Right lobe of liver (tissue), 6 donors: Measurements from ENCODE around the gene PCDHGA5. TPM values are rescaled to one million over a fixed set of nuclear protein-coding genes. Genes with fewer than 3 reads are reported as not detected.

Experiments used
- ATAC-seq, 4 donors: fragments of 200-7000 bp; cut with Tn5 transposase; one replicate each; pipeline ENCODE4 v1.9.1; 2020; ENCODE audit warnings: mild to moderate bottlenecking in 4 of 4, moderate library complexity in 4 of 4
- DNase-seq, 3 donors: peaks; one replicate each; pipeline ENCODE4 v3.0.0-alpha.2; 2020
- H3K27ac ChIP-seq, 3 donors: fragments of 200-600 bp; one replicate each; pipeline ENCODE4 v1.8.0; 2022
- H3K27me3 ChIP-seq, 2 donors: fragments of 200-600 bp; one replicate each; pipeline ENCODE4 v1.8.0; 2022
- H3K36me3 ChIP-seq, 4 donors: fragments of 200-600 bp; sonication (generic) in 1 of 4; one replicate each; pipeline versions ENCODE4 v1.5.1 to v1.8.0; 2017 to 2022; ENCODE audit warnings: control low read depth in 1 of 4
- H3K4me1 ChIP-seq, 4 donors: fragments of 200-600 bp; sonication (generic) in 1 of 4; one replicate each; pipeline versions ENCODE4 v1.5.1 to v1.8.0; 2017 to 2022; ENCODE audit warnings: control low read depth in 1 of 4
- H3K4me3 ChIP-seq, 3 donors: fragments of 200-600 bp; one replicate each; pipeline ENCODE4 v1.8.0; 2022
- H3K9me3 ChIP-seq, 4 donors: fragments of 200-600 bp; sonication (generic) in 1 of 4; one replicate each; pipeline versions ENCODE4 v1.5.1 to v1.8.0; 2017 to 2022; ENCODE audit warnings: control low read depth in 1 of 4
- CTCF ChIP-seq, 4 donors: fragments of 200-600 bp in 3 of 4; fragments of 450-650 bp in 1 of 4; IDR thresholded peaks; one replicate each; pipeline versions ENCODE4 v1.5.1 to v1.8.0; 2016 to 2022; ENCODE audit warnings: antibody characterized with exemption in 4 of 4, mild to moderate bottlenecking in 2 of 4
- POLR2A ChIP-seq: fragments of 450-650 bp; IDR thresholded peaks from one replicate; pipeline ENCODE4 v1.6.1; 2017; ENCODE audit warnings: antibody characterized with exemption, mild to moderate bottlenecking
- WGBS: methylation state at CpG from one replicate; pipeline ENCODE4 v1.1.6; 2018; ENCODE audit warnings: low coverage, low lambda C conversion rate; ENCODE audit not compliant: insufficient coverage; ENCODE audit errors: missing lambda C conversion rate; 5-methylcytosine and 5-hydroxymethylcytosine counted together
- intact Hi-C, 2 donors: fragments of 100-400 bp; cut with DNase I; formaldehyde crosslinking; loops; one replicate each; pipeline versions ENCODE4 v1.11.2 to v1.14.1; 2022
- total RNA-seq, 6 experiments: library from RNA; depleted of rRNA in 2 of 6; stranded (reverse); fragments of >200 nt in 2 of 6; fragmentation: NEBNext Ultra II Directional in 3 of 6; extraction: Animal tissue kit (Norgen Biotek cat#: 25700) in 3 of 6; gene quantifications; one replicate each; pipeline versions ENCODE4 v1.1.0 to v1.2.4, GENCODE V29; 2016 to 2023
- donor health status: DM: no; HTN: yes; CAD: no.
- donor health status: DM: no; HTN: no; CAD: no.
- donor health status: DM: no; HTN: no; CAD: no.
- donor health status: DM: no; HTN: yes; CAD: no.
- donor health status: DM: no; HTN: yes; CAD: no.

Gene PCDHGA5
- total RNA-seq, 6 experiments from 2014 or later: 0.32 to 1.2 (median 0.57) TPM

DNA sequence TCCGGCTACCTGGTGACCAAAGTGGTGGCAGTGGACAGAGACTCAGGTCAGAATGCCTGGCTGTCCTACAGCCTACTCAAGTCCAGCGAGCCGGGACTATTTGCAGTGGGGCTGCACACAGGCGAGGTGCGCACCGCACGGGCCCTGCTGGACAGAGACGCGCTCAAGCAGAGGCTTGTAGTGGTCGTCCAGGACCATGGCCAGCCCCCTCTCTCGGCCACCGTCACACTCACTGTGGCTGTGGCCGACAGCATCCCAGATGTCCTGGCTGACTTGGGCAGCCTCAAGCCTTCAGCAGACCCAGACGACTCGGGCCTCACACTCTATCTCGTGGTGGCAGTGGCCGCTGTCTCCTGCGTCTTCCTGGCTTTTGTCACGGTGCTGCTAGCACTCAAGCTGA is 7.0 kb upstream of the PCDHGA5 start:
- H3K9me3 ChIP-seq: peaks cover 0 to 3% (median 0%) of the 10 kb centered on the region in 4 donors
- no peak for TF ChIP-seq CTCF (IDR thresholded peaks at IDR 0.05)
- TF ChIP-seq POLR2A: no peak
- H3K27me3 ChIP-seq: peaks cover 0 to 3% of the 10 kb centered on the region in 2 donors
- H3K4me1 ChIP-seq: no peaks in the 10 kb centered on the region
- intact Hi-C loops: no loop called here
- WGBS: 21% methylated on average over 5 of the region's 19 CpGs
- no peaks in the 10 kb centered on the region for H3K36me3 ChIP-seq
- no peak overlapping the region for H3K4me3 ChIP-seq
- DNase-seq (no peak), ATAC-seq (no peak)
- H3K27ac ChIP-seq: no peak overlapping the region

GRCh38 chr5:141359790-141360426 is 4.1 kb upstream of the PCDHGA5 start, which contains the start of gene PCDHGB2:
Gene PCDHGB2 (plus strand): TSS chr5:141359994. CDS start chr5:141360136, 142 bp downstream.
- DNase-seq (no peak), ATAC-seq (peak in 3 of 4 donors; percentile 22 to 40 (median 31))
- H3K4me1 ChIP-seq: no peaks in the 10 kb centered on the region
- TF ChIP-seq CTCF (IDR thresholded peaks at IDR 0.05): peak in 2 of 4 donors; percentile 6 to 29
- no peak for TF ChIP-seq POLR2A
- no peak within 1 kb of the TSS for H3K27ac ChIP-seq
- 24% methylated on average over 24 of the region's 24 CpGs for WGBS
- intact Hi-C loops: no loop called here
- H3K36me3 ChIP-seq: no peaks in the 10 kb centered on the region
- no peak within 1 kb of the TSS for H3K4me3 ChIP-seq
- peaks cover 0 to 3% (median under 1%) of the 10 kb centered on the region in 4 donors for H3K9me3 ChIP-seq
- peaks cover 0 to 3% of the 10 kb centered on the region in 2 donors for H3K27me3 ChIP-seq

DNA sequence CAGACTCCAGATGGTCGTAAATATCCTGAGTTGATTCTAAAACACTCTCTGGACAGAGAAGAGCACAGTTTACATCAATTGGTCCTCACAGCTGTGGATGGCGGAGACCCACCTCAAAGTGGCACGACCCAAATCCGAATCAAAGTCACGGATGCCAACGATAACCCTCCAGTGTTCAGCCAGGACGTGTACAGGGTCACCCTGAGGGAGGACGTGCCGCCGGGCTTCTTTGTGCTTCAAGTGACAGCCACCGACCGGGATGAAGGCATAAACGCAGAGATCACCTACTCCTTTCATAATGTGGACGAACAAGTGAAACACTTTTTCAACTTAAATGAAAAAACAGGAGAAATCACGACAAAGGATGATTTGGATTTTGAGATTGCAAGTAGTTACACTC is 3.3 kb upstream of the PCDHGA5 start:
- Histone ChIP-seq H3K27me3 (peaks cover 0 to 3% of the 10 kb centered on the region in 2 donors), H3K36me3 (no peaks in the 10 kb centered on the region), H3K4me3 (no peak overlapping the region), H3K27ac (no peak overlapping the region), H3K9me3 (peaks cover 0 to 3% (median under 1%) of the 10 kb centered on the region in 4 donors), H3K4me1 (no peaks in the 10 kb centered on the region)
- no peak for DNase-seq
- 33% methylated on average over 14 of the region's 15 CpGs for WGBS
- intact Hi-C loops: no loop called here
- TF ChIP-seq CTCF (IDR thresholded peaks at IDR 0.05) (no peak), POLR2A (no peak)
- no peak for ATAC-seq

DNA sequence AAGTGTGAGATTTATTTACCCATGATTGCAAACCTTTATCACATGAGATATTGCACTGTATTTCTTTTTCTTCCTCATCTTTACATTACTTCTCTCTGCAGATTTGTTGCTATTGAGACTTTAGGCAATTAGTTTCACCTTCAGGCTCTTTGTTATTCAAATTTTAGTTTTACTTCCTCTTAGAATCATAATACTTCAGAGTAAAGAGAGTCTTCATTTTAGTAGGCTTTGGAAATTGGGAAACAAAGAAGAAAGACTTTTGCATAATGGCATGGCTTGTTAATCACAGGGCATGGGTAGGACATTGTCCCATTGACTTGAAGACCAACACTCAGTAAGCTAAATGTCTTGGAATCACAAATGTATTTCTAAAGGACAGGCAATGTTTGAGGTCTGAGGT is 1.2 kb upstream of the PCDHGA5 start:
- Histone ChIP-seq H3K4me1 (no peaks in the 10 kb centered on the region), H3K27ac (no peak overlapping the region), H3K9me3 (peaks cover 0 to 13% (median 1%) of the 10 kb centered on the region in 4 donors), H3K36me3 (no peaks in the 10 kb centered on the region), H3K27me3 (peaks cover 0 to 3% of the 10 kb centered on the region in 2 donors), H3K4me3 (no peak overlapping the region)
- no peak for TF ChIP-seq POLR2A
- TF ChIP-seq CTCF (IDR thresholded peaks at IDR 0.05): no peak
- intact Hi-C loops: no loop called here
- ATAC-seq: no peak
- no peak for DNase-seq
